Chondrocyte (in vitro differentiated cells): ENCODE data around the gene DIAPH2. TPM values are rescaled to one million over a fixed set of nuclear protein-coding genes. Genes with fewer than 3 reads are reported as not detected.

Source experiments
- DNase-seq: peaks from one replicate; pipeline ENCODE4 v3.0.0; 2021; ENCODE audit warnings: mixed read lengths, low spot score
- H3K27ac Mint-ChIP-seq: one replicate; pipeline ENCODE4 v1.8.0; 2021; ENCODE audit warnings: mild to moderate bottlenecking, moderate library complexity, mixed read lengths; ENCODE audit not compliant: unreplicated experiment
- H3K27me3 Mint-ChIP-seq: 2 replicates; pipeline ENCODE4 v1.8.0; 2021; ENCODE audit warnings: low read depth, mixed read lengths
- H3K36me3 Mint-ChIP-seq: 2 replicates; pipeline ENCODE4 v1.8.0; 2021; ENCODE audit warnings: low read depth, mixed read lengths
- H3K4me1 Mint-ChIP-seq: 2 replicates; pipeline ENCODE4 v1.8.0; 2021; ENCODE audit warnings: low read depth, mild to moderate bottlenecking, mixed read lengths
- H3K4me3 Mint-ChIP-seq: one replicate; pipeline ENCODE4 v1.8.0; 2021; ENCODE audit warnings: mild to moderate bottlenecking, moderate library complexity, mixed read lengths; ENCODE audit not compliant: unreplicated experiment
- H3K9me3 Mint-ChIP-seq: 2 replicates; pipeline ENCODE4 v1.8.0; 2021; ENCODE audit warnings: low read depth, mixed read lengths
- CTCF ChIP-seq: fragments of 200-600 bp; sonication (generic); IDR thresholded peaks from 2 replicates; pipeline ENCODE4 v1.5.0; 2021; ENCODE audit warnings: antibody characterized with exemption, mild to moderate bottlenecking, moderate library complexity
- total RNA-seq: library from RNA; stranded (reverse); gene quantifications from 3 replicates; pipeline ENCODE4 v1.2.1, GENCODE V29; 2021

The DIAPH2 gene
- total RNA-seq, 1 donor from 2014 or later = 14.5 TPM

DNA sequence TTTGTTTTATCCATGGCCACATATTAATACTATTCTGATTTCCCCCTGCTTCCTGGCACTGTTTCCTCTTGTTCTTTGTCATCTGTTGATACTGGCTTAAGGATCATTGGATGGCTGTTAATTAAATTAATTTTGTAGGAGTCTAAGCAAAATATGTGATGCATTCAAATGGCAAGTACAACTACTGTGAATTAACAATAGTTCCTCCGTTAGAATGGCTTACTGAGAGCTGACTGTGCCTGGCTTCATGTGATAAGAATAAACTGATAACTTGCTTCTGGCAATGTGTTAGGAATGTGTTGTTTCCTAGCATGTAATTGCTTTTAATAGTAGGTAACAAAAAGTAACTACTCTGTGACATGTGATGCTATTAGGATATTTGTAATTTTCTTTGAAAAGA lies 297.5 kb downstream of the DIAPH2 start:
- Mint-ChIP-seq H3K9me3 (no peaks in the 10 kb centered on the region), H3K4me1 (no peaks in the 10 kb centered on the region), H3K4me3 (no peak overlapping the region), H3K36me3 (no peaks in the 10 kb centered on the region), H3K27ac (no peak overlapping the region), H3K27me3 (no peaks in the 10 kb centered on the region)
- DNase-seq = no peak
- no peak for TF ChIP-seq CTCF

GRCh38 chrX:96984538-96984937 lies 299.9 kb downstream of the DIAPH2 start:
- no peaks in the 10 kb centered on the region for H3K36me3 Mint-ChIP-seq
- no peak for TF ChIP-seq CTCF

DNA sequence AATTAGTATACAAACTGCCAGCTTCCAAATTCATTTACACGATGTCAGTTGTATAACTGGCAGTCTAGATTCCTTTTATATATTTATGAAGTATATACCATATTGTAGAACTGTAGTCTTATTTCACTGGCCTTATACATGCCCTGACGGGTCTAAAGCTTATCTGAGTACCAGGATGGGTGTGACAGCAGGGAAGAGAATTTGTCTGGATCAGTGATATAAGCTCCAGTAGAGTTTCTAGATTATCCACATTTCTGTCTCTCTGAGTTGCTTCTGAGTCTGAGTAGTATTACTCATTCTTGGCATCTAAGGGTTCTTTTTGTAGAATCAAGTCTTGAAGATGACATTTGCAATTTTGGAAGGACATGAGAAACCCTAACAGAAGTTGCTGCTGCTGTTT lies 300.4 kb downstream of the DIAPH2 start:
- no peak overlapping the region for H3K27ac Mint-ChIP-seq
- H3K4me3 Mint-ChIP-seq = no peak overlapping the region
- TF ChIP-seq CTCF = no peak
- H3K27me3 Mint-ChIP-seq = no peaks in the 10 kb centered on the region
- no peaks in the 10 kb centered on the region for H3K4me1 Mint-ChIP-seq
- no peaks in the 10 kb centered on the region for H3K9me3 Mint-ChIP-seq
- H3K36me3 Mint-ChIP-seq = no peaks in the 10 kb centered on the region
- no peak for DNase-seq

More at GRCh38 chrX:96984538-96984937, 299.9 kb downstream of the DIAPH2 start:
- Mint-ChIP-seq H3K27ac (no peak overlapping the region), H3K4me3 (no peak overlapping the region), H3K4me1 (no peaks in the 10 kb centered on the region), H3K9me3 (no peaks in the 10 kb centered on the region), H3K27me3 (no peaks in the 10 kb centered on the region)
- DNase-seq = no peak

DNA sequence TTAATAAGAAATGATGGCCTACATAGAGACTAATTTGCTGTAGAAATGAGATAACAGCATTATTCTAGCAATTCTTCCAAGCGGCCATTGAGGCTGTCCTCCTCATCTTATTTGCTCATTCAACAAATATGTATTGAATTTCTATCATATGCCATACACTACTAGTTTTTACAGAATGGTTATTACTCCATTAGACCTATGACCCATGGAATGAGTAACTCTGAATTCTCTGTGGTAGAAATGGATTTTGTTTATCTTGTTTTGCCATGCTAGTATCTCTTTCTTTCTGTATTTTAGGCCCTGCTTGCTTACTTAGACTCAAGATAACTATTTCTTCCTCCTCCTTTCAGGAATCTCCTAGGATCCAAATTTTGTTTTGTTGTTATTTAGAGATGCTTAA lies 302.6 kb downstream of the DIAPH2 start:
- Mint-ChIP-seq H3K4me3 (no peak overlapping the region), H3K27ac (no peak overlapping the region), H3K4me1 (no peaks in the 10 kb centered on the region), H3K27me3 (no peaks in the 10 kb centered on the region), H3K9me3 (no peaks in the 10 kb centered on the region), H3K36me3 (no peaks in the 10 kb centered on the region)
- no peak for DNase-seq
- TF ChIP-seq CTCF = no peak

- no peaks in the 10 kb centered on the region for H3K9me3 Mint-ChIP-seq
- no peak overlapping the region for H3K27ac Mint-ChIP-seq
- DNase-seq = no peak
- no peaks in the 10 kb centered on the region for H3K36me3 Mint-ChIP-seq
- H3K4me1 Mint-ChIP-seq = no peaks in the 10 kb centered on the region
- TF ChIP-seq CTCF = no peak
- no peak overlapping the region for H3K4me3 Mint-ChIP-seq
- H3K27me3 Mint-ChIP-seq = no peaks in the 10 kb centered on the region
These were observed 305.4 kb downstream of the DIAPH2 start for GRCh38 chrX:96989830-96990571.
